HG03045 (cell line): Measurements from ENCODE around the gene IKBKE.

Source experiments
- ATAC-seq: cut with Tn5 transposase; IDR thresholded peaks from one replicate; pipeline ENCODE4 v1.9.1; 2021; ENCODE audit warnings: mild to moderate bottlenecking, moderate library complexity; ENCODE audit not compliant: unreplicated experiment

Gene IKBKE

DNA sequence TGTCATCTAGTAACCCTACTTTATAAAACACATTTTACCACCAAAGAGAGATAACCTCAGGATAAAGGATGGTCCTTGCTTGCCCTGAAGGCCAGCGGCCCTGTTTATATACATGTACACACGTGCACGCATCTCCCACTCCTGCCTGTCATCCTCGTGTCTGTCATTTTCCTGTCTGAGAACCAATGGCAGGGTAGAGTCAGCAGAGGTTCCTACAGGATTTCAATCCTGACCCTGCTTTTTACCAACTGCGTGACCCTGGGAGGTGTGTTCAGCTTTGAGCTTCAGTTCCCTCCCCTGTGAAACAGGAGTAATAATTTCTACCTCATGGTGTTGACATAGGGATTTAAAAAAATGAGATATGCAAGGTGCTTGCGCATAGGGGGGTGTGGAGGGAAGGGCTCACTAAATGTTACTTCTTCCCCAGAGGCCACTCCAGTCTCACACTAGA is 24.8 kb downstream of the IKBKE start:
- ATAC-seq, result no peak

GRCh38 chr1:206495493-206496046 is 25.3 kb downstream of the IKBKE start:
- ATAC-seq, result peak; percentile 13

GRCh38 chr1:206496131-206496793 is 26.0 kb downstream of the IKBKE start:
- peak; percentile 52 for ATAC-seq

GRCh38 chr1:206497363-206497762 is 27.1 kb downstream of the IKBKE start:
- ATAC-seq, result no peak

GRCh38 chr1:206497774-206498173 is 27.5 kb downstream of the IKBKE start:
- no peak for ATAC-seq

GRCh38 chr1:206498685-206499084 is 28.4 kb downstream of the IKBKE start:
- ATAC-seq, result no peak

GRCh38 chr1:206500046-206500445 is 29.8 kb downstream of the IKBKE start:
- no peak for ATAC-seq

GRCh38 chr1:206501881-206502280 is 31.6 kb downstream of the IKBKE start:
- no peak for ATAC-seq

DNA sequence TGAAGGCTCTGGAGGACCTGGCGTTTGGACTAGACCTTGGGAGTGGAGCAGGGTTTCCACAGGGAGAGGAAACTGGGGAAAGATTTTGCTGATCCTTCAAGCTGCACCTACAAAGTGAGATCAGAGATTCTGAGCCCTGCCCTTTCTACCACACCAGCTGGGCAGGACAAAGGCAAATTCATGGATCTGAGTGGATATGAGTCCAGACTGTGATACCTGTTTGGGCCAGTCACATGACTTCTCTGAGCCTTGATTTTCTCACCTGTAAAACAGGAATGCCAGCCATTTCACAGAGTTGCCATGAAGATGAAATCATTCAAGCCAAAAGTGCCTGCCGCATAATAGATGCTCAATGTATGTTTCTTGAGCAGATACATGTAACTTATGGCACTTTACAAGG is 32.1 kb downstream of the IKBKE start:
- no peak for ATAC-seq

- ATAC-seq, result no peak
Observed at GRCh38 chr1:206502812-206503211, 32.5 kb downstream of the IKBKE start.

DNA sequence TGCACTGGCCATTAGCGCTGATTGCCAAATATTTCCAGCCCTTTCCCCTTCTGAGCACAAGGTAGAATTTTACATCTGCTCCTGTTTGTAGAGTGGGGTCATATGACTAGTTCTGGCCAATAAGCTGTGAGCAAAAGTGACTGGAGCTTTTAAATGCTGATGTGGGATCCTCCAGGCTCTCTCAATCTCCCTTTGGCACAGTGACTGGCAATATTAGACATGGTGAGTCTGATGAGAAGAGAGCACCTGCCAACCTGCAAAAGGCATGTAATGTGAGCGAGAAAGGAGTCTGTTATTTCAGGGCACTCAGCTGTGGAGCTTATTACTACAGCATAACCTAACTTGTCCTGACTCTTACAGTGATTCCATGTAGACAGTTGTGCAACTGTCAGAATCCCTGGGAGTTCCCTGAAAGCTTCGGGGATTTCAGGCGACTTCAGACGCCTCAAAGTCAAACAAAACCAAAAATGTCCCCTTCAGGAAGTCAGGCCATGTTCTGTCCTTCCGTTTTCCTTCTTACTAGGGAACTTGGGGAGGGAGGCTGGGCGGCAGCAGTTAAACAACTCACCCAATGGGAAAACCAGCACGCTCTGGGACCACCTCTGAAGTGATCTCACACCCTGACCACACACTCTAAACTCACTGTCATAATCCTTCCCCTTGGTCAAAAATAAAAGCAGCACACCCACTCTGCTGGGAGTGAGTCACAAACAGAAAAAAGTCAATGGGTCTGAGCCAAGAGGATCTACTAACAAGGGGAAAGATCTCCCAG is 33.5 kb downstream of the IKBKE start:
- ATAC-seq, result peak; percentile 61

GRCh38 chr1:206504363-206504713 is 34.1 kb downstream of the IKBKE start:
- no peak for ATAC-seq

- ATAC-seq, result no peak
Observed at GRCh38 chr1:206505702-206506355, 35.6 kb downstream of the IKBKE start.

- ATAC-seq, result peak; percentile 23
Observed at GRCh38 chr1:206506405-206507283, 36.4 kb downstream of the IKBKE start.

GRCh38 chr1:206507284-206508129 is 37.2 kb downstream of the IKBKE start, which contains the start of gene RASSF5:
RASSF5 (plus strand) TSS chr1:206507531; CDS start chr1:206507603, 72 bp downstream.
- peak; percentile 52 for ATAC-seq

DNA sequence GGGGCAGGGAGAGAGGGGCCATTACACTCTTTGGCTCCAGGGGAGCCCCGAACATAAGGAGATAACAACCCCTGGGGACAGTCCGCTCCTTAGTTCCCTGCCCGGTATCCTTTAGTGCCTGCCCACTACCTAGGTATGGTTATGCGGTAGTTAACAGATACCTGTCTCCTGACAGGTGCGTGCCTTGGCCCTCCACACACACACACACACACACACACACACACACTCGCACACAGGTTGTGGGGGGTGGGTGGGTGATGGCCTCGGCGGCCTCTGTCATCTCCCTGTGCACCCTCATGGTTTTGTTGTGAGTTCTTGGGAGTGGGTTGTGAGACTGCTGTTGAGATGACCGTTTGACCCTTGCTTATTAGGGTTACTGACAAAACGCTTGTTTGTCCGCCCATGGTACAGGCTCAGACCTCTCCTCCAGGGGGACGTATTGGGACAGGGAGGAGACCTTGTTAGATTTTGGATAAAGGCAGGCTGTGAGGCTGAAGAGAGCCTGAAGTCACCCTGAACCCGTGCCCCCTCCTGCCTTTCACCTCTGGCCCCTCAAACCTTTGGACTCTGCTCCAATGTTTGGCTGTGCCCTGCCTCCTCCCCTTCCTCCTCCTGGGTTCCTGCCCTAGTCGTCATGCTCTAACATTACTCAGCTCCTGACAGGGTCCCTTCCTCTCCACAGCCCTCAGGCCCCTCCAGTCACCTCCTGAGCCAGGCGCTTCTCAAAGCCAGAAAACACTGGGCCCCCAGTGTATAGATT is 38.0 kb downstream of the IKBKE start:
- no peak for ATAC-seq

- ATAC-seq, result no peak
Observed at GRCh38 chr1:206508956-206509355, 38.7 kb downstream of the IKBKE start.

DNA sequence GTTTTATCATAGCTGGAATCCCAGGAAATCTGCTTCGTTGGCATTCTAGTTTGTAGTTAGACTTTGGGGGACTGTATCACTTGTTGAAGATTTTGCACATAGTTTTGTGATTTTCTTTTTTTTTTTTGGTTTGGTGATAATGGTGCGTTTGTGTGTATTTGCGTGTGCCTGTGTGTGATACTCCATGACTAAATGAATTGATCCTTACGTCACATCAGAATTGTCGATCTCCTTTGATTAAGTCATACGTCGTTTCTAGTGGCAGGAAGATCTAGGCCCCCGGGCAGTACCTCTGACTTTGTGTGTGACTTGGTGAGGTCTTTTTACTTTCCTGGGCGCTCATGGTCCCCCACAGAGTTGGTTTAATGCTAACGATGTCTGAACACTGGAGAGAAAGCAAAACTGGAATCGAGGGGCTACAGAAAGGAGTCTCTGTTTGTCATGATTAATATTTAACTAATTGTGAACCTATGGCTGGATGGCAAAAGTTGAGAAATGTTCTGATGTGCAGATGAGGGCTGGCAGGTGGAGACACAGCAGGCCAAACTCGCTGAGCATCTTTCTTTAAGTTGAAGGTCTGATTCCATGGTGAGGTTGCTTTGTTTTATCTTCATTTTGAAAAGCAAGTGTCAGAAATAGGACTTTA is 39.5 kb downstream of the IKBKE start:
- ATAC-seq, result no peak
